ENCODE results near the gene FXYD6. TPM values are rescaled to one million over a fixed set of nuclear protein-coding genes. Genes with fewer than 3 reads are reported as not detected.

Gene FXYD6, protein sequence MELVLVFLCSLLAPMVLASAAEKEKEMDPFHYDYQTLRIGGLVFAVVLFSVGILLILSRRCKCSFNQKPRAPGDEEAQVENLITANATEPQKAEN
- 21.5 TPM for total RNA-seq
- long read RNA-seq, transcript FXYD6-204 (8 exons, 2,171 nt): major isoform, 44 of 60 reads
- long read RNA-seq, partial matches to known transcripts: 4 of 60 reads
- long read RNA-seq, other reads (novel, unspliced or antisense): 5 of 60 reads

DNA sequence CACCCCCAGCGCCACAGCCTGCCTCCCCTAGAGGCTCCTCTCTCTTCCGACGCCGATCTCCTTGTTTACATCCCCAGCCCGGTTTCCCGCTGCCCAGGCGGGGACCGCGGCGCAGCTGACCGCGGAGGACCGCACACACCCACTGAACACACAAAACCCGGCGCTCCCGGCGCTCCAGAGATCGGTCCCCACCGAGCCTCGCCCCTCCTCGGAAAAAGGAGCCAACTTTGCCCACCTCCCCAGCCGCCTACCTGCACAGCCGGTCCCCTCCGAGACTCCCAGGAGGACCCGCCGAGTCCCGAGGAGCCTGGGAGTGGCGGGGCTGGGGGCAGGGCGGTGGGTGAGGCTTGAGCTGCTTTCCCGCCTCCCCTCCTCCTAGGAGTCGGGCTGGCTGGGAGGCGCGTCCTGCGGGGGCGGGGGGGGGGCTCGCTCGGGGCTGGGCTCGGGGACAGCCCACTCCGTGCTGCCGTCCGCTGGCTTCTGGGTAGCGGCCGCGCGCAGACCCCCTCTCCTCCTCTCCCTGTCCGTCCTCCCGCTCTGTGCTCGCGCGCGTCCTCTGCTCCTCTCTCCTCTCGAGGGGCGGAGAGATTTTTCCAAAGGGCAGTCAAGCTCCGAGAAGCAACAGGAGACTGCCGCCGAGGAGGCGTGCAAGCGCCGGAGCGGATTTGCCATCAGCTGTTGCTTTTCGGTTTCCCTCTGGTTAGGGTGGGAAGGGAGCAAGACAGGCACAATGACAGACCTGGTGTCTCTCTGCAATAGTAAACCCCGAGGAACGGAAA is at the start of gene FXYD6:
TSS of gene FXYD6 (minus strand) at position 318 of the 779 bp plus-strand sequence. CDS start 33,882 bp downstream, outside the sequence.
- peak; percentile 85 for DNase-seq (ENCODE audit: low spot score)

DNA sequence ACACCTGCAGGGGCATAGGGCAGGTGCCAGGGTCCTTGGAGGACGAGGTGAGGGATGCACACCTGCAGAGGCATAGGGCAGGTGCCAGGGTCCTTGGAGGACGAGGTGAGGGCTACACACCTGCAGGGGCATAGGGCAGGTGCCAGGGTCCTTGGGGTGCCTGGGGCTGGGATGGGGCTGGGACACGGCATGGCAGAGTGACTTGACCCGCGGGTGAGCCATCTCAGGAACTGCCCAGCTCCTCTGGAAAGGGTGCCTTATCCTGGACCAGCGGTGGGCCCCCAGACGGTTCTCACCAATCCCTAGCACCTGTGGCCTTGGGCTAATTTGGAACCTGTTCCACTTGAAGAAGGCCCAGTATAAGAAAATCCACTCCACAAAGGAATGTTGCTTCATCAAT is 49.7 kb upstream of the FXYD6 start:
- peak; percentile 41 for DNase-seq (ENCODE audit: low spot score)

DNA sequence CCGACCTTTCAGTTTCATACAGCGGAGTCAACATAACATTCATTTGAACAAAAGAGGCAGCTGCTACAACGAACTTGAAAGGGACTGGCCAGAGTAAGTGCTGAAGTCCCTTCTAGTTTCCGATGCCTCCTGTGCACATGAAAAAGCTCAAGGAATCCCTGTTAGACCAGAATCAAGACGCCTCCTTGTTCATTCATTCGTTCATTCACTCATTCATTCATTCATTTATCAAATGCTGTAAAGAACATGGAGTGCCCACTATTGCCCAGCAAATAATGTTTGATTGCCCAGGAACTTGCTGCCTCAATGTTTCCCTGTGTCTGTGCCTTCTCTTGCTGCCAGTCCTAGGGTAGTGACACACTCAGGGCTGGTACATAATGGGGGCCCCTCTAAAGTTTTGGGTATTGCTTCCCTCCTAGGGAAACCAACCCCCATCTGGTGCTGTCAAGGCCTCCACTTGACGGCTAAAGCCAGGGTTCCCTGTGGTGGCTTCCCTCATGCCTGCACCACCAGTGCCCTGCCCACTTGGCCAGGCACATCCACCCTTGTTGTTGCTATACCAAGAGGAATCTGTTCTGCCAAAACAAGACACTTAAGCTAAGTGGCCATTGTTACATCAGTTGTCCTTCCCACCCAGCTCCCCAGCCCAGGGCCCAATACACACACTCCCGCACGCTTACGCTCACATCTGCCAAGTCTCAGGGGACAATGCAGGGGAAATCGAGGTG is 48.9 kb upstream of the FXYD6 start:
- peak; percentile 59 for DNase-seq (ENCODE audit: low spot score)

DNA sequence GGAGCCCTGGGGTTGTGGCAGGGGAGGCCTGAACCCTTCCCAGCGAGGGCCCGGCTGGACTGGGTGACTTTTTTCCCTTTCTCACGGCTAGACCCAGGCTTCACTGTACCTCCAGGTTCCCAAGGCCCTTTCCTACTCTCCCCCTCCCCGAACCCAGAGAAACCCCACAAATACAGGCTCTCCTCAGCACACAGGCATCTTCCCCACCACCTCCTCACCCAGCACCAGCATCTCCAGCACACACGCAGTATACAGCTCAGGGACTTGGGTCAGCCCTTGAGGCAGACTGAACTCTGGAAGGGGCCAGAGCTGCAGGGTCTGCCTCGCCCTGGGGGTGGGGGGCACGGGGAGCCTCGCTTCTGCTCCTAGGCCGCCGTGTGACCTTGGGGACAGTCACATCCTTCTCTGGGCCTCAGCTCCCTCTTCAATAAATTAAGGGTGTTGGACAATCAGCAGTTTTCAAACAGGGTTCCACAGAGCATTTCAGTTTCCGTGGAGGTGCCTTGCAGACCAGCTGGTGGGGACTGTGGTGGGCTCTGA is 48.2 kb upstream of the FXYD6 start:
- no peak for DNase-seq (ENCODE audit: low spot score)

DNA sequence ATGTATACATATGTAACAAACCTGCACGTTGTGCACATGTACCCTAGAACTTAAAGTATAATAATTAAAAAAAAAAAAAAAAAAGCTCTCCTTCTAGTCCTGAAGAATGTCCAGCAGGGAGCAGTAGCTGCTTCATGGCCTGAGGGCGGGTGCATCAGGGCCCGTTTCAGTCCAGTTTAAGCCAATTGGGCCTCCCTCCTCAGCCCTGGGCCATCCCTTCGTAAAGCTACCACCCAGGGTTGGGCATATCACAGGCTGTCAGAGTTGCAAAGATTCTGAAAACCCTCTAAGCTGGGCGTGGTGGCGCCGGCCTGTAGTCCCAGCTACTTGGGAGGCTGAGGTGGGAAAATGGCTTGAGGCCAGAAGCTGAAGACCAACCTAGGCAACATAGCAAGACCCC is 47.3 kb upstream of the FXYD6 start:
- peak; percentile 43 for DNase-seq (ENCODE audit: low spot score)

DNA sequence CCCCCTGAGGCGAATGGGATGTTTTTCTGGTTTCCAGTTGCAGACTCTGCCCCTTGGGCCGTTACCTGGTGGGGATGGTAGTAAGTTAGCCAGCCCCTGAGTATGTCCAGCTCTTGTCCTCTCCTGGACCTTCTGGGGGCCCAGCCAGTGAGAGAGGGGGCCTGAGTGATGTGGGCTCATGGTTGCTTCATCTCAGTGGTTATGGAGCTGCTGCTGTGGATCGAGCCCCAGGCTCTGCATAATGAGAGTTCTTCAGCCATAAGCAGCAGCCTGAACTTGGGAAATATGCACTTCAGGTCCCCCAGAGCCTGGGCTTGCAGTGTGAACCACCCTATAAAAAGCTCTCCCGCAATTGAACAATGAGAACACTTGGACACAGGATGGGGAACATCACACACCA is 46.8 kb upstream of the FXYD6 start:
- DNase-seq (ENCODE audit: low spot score): peak; percentile 67

DNA sequence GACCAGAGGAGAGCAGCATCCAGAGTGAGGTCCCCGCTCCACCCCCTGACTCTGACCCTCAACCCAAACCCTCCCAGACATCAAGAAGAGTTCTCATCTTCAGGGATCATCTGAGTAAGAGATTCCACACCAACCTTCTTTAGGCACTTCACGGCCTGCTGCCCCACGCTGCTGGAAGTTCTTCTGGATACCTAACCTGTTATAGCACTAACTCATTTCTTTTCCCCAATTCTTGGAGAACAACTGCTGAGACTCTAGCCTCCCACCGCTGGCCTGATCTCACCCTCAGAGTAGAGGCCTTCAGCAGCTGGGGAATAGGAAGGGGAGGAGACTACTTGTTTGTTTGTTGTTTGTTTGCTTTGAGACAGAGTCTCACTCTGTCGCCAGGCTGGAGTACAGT is 45.4 kb upstream of the FXYD6 start:
- no peak for DNase-seq (ENCODE audit: low spot score)

DNA sequence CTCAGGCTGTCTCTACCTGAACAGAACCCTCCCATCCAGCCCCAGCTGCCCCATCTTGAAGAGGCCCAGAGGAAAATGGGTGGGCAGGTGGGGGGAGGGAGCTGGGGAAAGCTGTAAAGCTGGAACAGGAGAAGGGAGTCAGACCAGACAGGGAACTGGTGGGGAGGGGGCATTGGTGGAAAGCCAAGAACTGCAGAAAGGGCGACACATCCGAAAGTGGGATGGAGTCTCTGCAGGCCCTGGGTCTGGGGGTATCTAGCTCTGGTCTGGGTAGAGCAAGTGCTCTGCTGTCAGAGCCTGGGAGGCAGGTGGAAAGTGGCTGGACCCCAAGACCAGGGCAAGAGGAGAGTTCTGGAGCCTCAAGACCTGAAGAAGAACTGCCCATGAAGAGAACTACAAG is 45.0 kb upstream of the FXYD6 start:
- peak; percentile 69 for DNase-seq (ENCODE audit: low spot score)

DNA sequence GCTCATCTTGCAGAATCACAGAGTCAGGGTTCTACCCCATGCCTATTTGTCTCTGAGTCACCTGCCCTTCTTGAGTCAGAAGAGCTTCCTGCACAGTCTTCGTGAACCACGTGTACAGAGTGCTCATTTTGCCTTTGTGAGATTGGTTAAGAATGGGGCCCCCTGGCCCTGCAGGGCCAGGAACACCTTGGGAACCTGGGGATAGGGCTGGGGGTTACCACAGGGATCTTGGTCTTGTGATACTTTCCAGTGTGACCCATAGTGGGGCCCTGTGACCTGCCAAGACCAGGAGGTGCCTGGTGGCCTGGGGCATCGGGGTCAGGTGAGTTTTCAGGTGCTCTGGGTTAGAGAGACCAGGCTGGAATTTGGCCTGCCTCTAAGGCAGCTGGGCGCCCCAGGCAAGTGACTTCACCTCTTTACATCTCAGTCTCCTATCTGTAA is 43.3 kb upstream of the FXYD6 start:
- DNase-seq (ENCODE audit: low spot score): peak; percentile 60

DNA sequence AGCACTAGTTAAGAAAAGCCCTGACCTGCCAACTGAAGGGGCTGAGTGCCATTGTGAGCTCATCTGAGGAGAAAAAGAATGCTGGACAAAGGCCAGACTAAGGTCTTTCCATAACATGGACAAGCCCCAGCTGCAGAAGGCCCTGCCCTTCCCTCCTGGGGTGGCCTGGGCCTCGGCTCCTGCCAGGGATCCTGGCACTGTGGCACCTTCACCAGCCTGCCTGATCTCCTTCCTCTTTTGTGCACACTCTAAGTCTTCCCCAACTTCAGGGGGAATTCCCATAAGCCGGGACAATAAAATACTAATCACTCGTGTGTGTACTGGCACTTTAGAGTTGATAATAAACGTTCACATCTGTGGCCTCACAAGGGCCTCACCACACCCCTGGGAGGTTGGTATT is 42.9 kb upstream of the FXYD6 start:
- peak; percentile 59 for DNase-seq (ENCODE audit: low spot score)

DNA sequence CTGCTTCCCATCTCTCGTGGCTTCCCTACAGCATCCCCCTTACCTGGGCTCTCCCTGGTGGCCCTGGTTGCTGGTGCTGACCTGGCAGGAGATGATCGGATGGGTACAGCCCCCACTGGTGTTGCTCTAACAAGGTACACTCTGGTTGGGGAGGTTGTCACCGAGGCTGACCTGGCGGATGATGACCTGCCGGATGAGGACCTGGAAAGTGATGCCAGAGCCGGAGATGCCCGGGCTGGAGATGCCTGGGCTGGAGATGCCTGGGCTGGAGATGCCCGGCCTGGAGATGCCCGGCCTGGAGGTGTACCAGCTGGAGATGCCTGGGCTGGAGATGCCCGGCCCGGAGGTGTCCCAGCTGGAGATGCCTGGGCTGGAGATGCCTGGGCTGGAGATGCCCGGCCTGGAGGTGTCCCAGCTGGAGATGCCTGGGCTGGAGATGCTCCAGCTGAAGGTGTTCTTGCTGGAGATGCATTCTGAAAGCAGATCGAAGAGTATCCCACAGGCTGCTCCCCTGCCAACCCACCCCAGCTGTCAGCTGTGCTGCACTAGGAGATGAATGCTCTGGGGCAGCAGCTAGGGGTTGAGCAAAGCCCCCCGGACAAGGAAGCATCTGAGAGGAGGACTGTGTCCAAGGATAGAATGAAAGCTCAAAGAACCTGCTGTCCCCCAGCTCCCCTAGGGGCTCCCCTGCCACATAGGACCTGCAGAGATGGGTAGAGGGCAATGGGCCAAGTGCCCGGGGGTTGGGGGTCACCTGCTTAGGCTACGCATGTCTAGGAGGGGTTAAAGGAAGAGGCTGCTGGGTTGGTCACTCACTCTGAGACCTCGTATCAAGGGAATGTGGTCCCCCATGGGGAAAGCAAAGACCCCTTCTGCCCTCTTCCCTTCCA is 42.2 kb upstream of the FXYD6 start:
- DNase-seq (ENCODE audit: low spot score): peak; percentile 78

DNA sequence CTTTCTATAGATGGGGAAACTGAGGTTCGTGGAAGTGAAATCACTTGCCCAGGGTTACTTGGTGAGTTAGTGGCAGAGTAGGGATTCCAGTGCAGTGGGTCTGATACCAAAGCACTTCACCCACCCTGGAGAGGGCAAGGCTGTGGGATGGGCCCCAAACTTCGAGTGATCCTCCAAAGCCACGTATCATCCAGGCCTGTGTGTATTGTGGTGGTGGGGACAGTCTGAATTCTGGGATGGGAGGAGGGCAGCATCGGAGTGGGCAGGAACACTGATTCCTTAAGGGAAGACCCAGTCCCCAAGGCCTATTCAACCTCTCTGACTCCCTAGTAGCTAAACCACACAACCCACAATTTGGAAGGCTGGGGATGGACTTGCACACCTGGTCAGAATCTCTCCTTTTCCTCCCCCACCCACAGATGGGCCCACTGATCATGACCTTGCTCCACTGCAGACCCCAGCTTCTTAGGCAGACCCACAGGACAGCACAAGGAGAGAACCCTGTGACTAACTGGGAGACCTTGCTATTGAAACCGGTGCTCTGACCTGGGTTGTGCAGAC is 41.2 kb upstream of the FXYD6 start:
- DNase-seq (ENCODE audit: low spot score): peak; percentile 57

DNA sequence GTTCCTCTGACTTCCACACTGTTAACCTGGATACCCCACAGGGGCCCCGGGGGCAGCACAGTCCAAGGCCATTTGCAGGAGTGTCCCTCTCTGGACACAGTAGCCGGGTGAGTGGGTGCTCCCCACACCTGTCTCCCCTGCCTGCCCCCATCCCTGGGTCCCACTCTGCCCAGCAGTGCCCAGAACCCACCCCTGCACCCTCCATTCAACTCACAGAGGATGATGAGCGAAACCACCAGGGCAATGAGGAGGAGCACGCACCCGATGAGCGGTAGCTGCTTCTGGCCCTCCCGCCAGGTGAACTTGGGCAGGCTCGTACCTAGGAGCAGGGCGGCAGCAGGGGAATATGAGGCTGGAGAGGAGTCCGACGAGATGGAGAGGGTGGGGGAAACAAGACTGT is 40.5 kb upstream of the FXYD6 start:
- peak; percentile 62 for DNase-seq (ENCODE audit: low spot score)

DNA sequence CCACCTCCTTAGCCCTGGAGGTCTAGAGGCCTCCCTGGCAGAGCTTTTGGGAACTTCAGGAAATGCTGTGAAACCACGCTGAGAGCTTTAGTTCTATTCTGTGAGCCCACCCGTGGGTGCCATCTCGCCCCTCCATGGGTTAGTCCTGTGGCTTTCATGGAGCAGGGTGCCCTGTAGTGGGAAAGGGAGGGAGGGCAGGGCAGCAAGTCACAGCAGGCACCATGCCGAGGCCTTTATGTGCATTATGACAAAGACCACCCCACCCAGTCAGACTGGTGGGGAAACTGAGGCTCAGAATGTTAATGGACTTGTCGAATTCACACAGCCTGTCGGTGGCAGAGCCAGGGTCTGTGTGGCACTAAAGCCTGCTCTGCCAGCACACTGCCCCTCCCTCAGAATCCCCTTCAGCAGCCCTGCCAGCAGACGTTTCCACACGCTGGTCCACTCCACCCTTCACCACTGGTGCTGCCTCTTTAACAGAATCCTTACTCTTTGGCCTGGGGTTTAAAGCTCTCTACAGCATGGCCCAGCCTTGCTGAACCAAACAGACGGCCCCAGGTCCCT is 39.3 kb upstream of the FXYD6 start:
- peak; percentile 78 for DNase-seq (ENCODE audit: low spot score)

DNA sequence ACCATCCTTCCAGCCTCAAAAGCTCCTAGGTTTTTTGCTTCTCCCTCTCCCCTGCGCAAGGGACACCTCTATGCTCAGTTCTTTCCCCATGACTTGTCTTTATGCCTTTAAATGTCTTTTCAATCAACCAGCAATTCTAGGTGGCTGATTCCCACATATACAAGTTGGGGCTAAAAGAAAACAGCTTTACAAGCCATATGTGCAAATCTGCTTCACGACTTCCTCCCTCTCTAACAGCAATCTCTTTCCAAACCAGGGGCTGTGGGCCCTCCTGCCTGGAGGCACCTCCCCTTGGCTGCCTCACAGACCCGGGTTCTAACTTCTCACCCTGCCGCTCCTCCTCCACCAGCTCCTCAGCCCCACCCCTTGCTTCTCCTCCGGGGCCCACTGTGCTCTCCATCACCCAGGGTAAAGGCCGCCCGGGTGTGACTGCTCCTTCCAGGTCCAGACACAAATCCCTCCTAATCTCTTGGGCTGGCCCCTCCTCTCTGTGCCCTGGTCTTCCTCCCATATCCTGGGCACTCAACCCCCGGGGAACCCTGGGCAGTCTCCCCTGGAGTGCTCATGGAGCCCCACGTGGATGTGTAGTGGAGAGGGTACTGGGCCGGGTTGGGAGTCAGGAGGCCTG is 38.6 kb upstream of the FXYD6 start:
- DNase-seq (ENCODE audit: low spot score): peak; percentile 74

DNA sequence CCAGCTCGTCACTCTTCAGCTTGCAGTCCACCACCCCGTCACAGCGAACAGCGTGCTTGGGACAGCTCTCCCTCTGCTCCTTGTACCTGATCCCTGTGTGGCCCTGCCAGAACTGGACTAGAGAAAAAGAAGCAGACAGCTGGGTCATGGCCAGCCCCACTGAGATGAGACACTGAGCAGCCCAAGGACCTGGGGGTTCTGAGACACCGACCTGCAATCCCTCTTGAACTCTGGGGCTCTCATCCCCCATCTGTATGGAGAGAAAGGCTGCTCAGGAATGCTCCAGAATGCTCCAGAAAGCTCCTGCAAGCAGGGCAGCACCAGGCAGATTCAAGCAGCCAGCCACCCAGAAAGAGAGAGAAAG is 37.9 kb upstream of the FXYD6 start:
- DNase-seq (ENCODE audit: low spot score): peak; percentile 71

DNA sequence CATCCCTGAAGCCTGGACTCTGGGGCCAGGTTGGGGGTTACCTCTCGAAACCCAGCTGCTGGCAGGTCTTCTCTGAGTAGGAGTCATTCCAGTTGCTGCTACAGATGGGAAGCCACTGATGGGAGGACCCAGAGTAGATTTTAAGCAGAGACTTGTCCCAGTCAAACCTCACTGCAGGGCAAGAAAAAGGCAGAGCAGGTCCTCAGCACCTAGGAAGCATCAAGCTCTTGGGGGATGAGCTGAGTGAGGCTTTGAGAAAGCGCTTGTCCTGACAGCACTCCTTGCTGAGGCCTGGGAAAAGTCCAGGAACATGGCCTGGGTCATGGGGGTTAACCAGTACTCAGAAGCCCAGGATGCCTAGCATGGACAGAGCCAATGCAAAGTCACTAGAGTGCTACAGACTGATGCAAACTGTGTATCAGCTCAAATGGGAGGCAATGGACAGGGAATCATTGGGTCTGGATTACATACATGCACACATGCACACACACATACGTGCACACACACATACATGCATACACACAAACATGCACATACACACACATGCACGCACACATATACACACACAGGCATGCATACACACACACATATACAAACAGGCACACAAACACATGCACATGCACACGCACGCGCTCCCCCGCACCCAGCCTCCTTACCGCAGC is 37.4 kb upstream of the FXYD6 start:
- no peak for DNase-seq (ENCODE audit: low spot score)

DNA sequence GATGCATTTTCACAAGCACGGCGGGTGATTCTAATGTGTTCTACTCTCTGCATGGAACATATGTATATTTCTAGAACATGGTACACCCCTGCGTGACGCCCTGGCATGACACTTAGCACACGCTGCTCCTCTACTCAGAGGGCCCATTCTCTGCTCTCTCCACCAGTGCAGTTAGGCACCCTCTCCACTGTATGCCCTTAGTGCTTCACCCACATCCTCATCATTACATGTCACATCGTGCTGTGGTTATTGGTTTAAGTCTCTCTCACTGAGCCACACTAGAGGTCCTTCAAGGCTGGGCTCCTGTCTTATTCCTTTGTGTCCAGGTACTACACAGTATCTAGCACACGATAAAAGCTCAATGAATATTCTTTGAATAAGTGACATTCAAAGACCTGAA is 36.0 kb upstream of the FXYD6 start:
- no peak for DNase-seq (ENCODE audit: low spot score)

DNA sequence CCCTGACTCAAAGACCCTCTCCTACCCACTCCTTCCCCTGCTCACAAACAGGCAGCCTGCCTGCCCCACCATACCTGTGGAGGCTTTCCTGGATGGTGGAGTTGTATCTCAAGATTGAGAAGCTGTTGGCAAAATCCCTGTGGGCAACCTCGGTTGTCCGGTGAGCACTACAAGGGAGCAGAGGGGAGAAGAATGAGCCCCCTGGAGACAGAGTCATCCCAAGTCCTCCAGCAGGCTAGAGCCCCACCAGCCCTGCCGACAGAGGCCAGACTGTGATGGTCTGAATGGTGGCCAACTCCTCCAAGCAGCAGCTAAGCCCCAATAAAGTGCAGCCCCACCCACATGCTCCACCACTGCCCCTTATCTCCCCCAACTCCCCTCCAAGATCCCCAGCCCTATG is 35.2 kb upstream of the FXYD6 start:
- peak; percentile 53 for DNase-seq (ENCODE audit: low spot score)

All from mesenteric fat pad (tissue), 1 donor.